GM21423 (cell line): ENCODE measurements around the gene NUP37.
"Not testable (repeated sequence)": the region's sequence is repeated elsewhere in the genome, so short reads cannot be mapped to it uniquely, and the experiment has no call there.

Experiments used
- ATAC-seq: cut with Tn5 transposase; IDR thresholded peaks from one replicate; pipeline ENCODE4 v1.9.1; 2021; ENCODE audit warnings: mild to moderate bottlenecking, moderate library complexity; ENCODE audit not compliant: unreplicated experiment

Gene NUP37

DNA sequence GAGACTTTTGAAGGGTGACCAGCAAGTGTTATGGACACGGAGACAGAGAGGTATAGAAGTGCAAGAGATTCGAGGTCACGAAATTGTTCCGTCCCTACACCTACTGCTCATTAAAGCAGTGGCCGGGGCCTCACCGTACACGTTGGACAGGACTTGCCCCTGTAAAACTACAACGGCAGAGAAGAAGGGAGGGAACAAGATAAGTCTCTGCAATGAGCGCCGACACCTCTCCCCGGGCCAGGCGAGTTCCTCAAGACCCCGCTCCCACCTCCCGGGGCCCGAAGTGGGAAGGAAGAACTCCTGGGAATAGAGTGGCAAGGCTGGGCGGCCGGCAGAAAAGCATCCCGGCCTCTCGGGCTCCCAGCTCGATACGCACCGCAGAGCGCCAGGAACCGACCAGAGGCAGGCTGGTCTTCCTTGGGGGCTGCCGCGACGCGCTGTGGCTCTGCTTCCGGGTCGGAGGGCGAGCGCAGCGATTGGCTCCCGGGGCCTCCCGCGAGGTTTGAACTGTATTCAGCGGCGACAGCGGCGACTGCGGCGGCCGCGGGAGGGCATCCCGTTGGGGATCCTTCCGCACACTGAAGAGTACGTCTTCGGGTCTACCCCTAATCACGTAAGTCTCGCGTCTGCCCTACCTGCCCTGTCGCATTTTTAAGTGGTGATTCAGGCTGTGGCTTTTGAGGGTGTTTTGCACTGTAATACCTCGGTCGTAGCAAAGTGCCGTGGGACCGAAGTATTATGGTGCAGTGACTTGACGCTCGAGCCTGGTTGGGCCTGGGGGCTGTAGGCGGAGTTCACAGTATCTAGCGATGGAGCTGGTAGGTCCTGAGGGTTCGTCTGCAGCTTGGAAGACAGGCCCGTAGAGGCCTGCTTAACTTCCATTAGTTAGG, at the start of gene NUP37, which contains the start of gene PARPBP:
Gene NUP37 (minus strand): TSS at position 441 of the 890 bp plus-strand sequence. CDS start 1,596 bp downstream, outside the sequence.
Gene PARPBP (plus strand): TSS at position 510 of the 890 bp plus-strand sequence. CDS start 3,706 bp downstream, outside the sequence.
- ATAC-seq, result peak; percentile 96

DNA sequence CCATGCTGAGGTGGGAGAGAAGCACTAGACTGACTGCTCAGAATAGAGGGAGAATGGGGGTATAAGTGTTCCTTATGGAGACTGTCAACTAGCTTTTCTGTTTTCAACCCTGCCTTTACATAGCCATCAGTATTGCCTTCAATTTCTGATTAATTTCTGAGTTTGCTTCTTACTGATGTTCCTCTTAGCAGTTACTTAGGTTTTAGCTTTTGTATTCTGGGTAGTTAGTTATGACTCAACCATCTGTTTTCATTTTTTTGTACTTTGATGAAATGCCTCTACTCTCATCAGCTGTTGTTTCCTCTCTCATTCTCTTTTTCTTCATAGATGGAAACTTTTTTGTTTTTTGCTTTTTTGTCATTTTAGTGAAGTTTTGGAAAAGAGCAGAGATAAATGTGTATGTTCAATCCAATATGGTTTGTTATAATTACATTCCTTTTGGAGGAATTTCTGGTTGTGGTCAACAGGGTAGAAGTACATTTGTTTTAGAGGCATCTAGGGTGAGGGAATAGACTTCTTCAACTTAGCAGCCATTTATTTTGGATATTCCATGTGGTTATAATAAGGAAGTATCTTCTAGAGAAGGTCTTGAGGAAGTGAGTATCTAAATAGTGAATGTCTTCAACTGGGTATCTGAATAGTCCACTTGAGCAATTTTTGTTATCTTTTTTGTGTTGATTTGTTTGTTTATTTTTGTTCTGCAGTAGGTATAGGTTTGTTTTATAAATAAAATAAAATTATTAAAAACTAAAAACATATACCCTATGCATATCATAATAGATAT, 48.1 kb upstream of the NUP37 start:
- no peak for ATAC-seq

- ATAC-seq, result no peak
Measured at GRCh38 chr12:102163383-102163782, 43.5 kb upstream of the NUP37 start.

- not testable (repeated sequence) for ATAC-seq
Measured at GRCh38 chr12:102155206-102155605, 35.3 kb upstream of the NUP37 start.

GRCh38 chr12:102147062-102147587, 27.2 kb upstream of the NUP37 start:
- ATAC-seq, result not testable (repeated sequence)

DNA sequence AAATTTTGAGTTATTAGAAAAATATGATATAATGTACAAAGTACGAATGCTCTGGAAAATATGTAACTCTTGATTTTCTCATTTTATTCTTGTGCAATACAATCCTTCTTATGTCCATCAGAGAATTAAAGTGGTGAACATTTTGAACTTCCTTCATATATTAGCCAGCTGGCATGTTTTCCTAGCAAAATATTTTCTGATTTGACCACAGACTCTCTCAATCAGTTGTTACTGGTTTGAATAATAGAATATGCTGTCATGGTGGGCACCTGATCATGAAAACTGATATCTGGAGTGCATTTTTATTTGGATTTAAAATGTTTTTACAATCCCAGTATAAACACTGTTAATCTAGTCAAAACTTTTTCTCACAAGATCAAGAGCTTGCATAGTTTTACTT, 24.3 kb upstream of the NUP37 start:
- ATAC-seq, result no peak

GRCh38 chr12:102142866-102143373, 23.0 kb upstream of the NUP37 start:
- ATAC-seq, result not testable (repeated sequence)

- not testable (repeated sequence) for ATAC-seq
Measured at GRCh38 chr12:102137619-102138018, 17.7 kb upstream of the NUP37 start.

DNA sequence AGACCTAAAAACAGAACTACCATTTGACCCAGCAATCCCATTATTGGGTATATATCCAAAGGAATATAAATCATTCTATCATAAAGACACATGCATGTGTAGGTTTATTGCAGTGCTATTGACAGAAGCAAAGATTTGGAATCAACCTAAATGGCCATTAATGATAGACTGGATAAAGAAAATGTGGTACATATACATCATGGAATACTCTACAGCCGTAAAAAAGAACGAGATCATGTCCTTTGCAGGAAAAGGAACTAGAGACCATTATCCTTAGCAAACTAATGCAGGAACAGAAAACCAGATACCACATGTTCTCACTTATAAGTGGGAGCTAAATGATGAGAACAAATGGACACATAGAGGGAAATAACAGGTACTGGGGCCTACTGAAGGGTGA, 11.5 kb upstream of the NUP37 start:
- ATAC-seq, result not testable (repeated sequence)

- ATAC-seq, result not testable (repeated sequence)
Measured at GRCh38 chr12:102130720-102131119, 10.8 kb upstream of the NUP37 start.

DNA sequence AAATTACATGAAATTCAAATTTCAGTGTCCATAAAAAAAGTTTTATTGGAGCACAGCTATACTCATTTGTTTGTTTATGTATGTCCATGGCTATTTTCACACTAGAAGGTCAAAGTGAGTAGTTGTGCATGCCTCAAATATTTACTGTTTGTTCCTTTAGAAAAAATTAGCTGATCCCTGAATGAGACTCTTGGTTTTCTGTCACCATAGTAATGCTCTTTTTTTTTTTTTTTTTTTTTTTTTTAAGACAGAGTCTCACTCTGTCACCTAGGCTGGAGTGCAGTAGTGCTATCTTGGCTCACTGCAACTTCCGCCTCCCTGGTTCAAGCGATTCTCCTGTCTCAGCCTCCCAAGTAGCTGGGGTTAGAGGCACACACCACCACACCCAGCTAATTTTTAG, 1.4 kb upstream of the NUP37 start:
- not testable (repeated sequence) for ATAC-seq

DNA sequence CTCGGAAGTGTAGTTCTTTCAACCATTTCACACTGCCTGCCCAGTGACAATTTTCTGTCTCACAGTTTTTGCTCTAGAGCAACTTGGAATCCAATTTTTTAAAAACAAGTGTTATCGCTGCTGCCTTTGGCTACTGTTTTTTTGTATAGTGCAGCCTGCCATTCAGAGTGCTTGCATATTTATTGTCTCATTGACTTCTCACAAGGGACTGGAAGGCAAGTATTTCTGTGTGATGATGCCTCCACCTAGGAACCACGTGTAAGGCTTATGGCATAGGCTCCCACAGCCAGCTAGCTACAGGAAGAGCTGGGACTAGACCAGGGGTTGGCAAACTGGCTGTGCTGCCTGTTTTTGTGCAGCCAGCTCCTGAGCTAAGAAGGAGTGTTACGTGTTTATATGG, 972 bp upstream of the NUP37 start:
- no peak for ATAC-seq

GRCh38 chr12:102120564-102120873, 605 bp upstream of the NUP37 start:
- no peak for ATAC-seq

GRCh38 chr12:102118874-102119273, 1.0 kb downstream of the NUP37 start:
- no peak for ATAC-seq

DNA sequence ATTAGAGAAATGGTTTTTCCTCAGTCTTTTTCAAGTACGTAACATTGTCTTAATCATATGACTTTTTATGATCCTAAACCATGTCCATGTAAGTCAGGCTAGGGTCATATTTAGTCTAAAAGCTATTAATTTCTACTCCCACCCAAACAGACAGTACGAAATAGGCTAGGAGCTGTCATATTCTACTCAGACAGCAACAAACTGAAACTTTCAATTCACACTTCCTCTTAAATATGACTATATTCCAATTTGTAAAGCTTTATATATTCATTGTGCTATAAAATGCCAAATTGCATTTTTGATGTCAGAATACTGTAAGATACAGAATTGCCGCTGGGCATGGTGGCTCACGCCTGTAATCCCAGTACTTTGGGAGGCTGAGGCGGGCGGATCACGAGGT, 3.5 kb downstream of the NUP37 start:
- ATAC-seq, result no peak

GRCh38 chr12:102114212-102114611, 5.7 kb downstream of the NUP37 start:
- ATAC-seq, result no peak

DNA sequence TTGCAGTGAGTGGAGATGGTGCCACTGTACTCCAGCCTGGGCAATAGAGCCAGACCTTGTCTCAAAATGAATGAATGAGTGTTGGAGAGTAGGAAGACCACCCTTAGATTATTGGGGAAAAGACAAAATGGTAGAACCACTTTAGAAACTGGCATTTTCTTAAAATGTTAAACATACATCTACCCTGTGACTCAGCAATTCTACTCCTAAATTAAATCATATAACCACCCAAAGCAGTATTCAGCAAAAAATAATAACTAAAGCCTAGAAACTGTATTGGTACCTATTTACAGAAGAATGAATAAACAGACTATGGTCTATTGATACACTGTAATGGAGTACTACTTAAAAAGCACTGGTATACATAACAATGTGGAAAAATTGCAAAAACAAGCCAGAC, 9.1 kb downstream of the NUP37 start:
- ATAC-seq, result no peak

- no peak for ATAC-seq
Measured at GRCh38 chr12:102107970-102108369, 11.9 kb downstream of the NUP37 start.

DNA sequence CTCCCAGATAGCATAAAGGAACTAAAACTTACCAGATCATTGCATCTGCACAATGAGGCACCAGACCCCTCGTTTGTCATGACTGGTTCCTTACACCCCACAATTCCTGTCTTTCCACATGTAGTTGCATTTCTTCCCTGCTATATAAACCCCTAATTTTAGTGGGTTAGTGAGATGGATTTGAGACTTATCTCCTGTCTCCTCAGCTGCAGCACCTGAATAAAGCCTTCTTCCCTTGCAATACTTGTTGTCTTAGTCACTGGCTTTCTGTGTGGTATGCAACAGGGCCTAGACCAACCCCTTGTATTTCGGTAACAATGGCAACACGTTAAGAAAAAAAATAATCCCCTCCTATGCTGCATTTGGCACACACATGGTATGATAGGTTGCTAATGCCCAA, 13.0 kb downstream of the NUP37 start:
- no peak for ATAC-seq

- ATAC-seq, result no peak
Measured at GRCh38 chr12:102096855-102097254, 23.1 kb downstream of the NUP37 start.

DNA sequence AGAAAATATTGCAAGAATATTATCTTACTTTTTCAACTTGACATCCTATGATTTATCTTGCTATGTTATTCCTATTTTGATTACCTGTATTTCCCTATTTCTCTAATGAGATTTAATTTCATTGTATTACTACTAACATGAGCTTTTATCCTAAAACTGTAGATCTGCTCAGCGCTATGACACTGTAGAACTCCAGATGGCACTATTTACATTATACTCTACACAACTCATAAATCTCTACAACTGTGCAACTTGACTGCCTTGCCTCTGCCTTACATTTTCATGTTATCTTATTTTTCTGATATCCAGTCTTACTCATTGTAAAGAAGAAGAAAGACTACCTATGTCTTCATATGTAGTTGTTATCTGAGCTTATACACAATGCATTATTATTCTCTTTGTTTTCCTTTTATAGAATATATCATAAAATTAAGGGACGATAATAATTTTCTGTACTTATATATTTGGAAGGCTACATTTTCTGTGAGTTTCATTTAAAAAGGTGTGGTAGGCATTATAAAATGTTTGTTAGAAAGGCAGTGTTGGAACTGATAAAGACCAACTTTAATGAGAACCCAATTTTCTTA, 24.1 kb downstream of the NUP37 start:
- peak; percentile 50 for ATAC-seq
